ENCODE measurements around the gene SMIM7.

SMIM7 gene

DNA sequence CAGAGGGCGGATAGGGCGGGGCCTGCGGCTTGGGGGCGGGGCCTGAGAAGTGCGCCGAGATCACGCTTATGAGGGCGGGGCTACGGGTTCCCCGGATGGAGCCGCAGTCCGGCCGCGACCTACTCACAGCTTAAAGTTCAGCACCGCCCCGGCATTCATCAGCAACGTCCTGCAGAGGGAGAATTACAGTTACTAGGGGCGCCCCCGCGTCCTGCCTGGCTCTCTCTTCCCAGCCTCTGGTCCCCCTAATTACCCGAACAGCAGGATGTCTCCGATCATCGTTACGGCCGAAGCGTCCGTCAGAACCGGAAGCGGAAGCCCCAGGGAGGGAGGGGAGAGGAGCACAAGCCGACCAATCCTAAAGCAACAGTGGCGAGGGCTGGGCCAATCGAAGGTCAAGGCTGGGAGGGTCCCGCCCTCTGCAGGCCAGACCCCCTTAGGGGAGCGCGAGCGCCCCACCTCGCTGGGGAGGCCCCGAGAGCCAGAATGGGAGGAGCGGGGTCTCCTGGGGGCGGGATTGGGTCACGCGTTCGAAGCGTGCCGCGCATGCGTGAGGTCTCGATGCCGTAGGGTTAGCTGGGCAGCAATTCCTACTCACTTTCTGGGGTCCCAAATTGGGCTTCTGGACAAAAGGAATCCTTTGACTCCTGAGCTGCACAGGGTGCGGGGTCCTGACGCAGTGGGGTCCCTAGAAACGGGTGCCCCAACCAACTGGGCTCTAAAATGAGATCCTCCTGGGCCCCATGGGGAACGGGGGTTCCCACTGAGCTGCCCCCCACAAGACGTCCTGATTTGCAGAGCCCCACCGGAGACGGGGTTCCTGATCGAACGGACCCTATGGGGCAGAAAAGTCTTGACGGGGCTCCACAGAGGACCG is at the start of gene SMIM7:
Gene SMIM7 (minus strand): TSS at position 313 of the 877 bp plus-strand sequence. CDS start 34 bp downstream, at position 279.
- TF ChIP-seq, protein P1, sequence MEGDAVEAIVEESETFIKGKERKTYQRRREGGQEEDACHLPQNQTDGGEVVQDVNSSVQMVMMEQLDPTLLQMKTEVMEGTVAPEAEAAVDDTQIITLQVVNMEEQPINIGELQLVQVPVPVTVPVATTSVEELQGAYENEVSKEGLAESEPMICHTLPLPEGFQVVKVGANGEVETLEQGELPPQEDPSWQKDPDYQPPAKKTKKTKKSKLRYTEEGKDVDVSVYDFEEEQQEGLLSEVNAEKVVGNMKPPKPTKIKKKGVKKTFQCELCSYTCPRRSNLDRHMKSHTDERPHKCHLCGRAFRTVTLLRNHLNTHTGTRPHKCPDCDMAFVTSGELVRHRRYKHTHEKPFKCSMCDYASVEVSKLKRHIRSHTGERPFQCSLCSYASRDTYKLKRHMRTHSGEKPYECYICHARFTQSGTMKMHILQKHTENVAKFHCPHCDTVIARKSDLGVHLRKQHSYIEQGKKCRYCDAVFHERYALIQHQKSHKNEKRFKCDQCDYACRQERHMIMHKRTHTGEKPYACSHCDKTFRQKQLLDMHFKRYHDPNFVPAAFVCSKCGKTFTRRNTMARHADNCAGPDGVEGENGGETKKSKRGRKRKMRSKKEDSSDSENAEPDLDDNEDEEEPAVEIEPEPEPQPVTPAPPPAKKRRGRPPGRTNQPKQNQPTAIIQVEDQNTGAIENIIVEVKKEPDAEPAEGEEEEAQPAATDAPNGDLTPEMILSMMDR (IDR thresholded peaks at IDR 0.05; ENCODE audit: borderline replicate concordance, control extremely low read depth, extremely low read depth, insufficient read depth, missing control alignments) = no peak
- peak; percentile 99 for DNase-seq (ENCODE audit: low spot score)
- in situ Hi-C loops (cut with MboI; ENCODE audit: low sequenced_read_pairs, unreplicated experiment) = no loop called here

DNA sequence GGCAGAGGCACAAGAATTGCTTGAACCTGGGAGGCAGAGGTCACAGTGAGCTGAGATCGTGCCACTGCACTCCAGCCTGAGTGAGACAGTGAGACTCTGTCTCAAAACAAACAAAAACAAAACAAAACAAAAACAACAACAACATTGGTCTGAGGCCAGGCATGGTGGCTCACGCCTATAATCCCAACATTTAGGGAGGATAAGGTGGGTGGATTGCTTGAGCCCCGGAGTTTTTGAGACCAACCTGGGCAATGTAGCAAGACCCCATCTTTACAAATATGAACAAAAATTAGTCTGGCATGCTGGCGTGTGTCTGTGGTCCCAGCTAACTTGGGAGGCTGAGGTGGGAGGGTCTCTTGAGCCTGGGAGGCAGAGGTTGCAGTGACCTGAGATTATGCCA is 43.7 kb upstream of the SMIM7 start:
- TF ChIP-seq, protein P1 (IDR thresholded peaks at IDR 0.05; ENCODE audit: borderline replicate concordance, control extremely low read depth, extremely low read depth, insufficient read depth, missing control alignments) = no peak
- in situ Hi-C loops (cut with MboI; ENCODE audit: low sequenced_read_pairs, unreplicated experiment) = no loop called here
- DNase-seq (ENCODE audit: low spot score) = no peak

DNA sequence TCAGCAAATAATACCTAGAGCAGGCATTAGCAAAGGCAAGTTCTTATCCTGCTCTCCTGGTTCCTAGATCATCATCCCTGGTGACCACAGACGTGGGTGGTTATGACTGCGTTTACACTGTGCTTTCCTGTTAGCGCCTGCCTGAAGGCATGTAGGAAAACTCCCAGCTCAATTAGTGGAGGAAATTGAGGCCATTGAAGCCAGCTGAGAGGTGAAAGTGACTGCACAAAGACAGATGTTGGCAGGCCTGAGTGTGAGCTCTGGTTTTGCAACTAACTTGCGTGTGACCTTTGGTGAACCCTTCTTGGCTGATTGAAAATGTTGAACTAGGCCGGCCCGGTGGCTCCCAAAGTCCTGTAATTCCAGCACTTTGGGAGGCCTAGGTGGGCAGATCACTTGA is 42.2 kb upstream of the SMIM7 start:
- no peak for DNase-seq (ENCODE audit: low spot score)
- in situ Hi-C loops (cut with MboI; ENCODE audit: low sequenced_read_pairs, unreplicated experiment) = no loop called here

DNA sequence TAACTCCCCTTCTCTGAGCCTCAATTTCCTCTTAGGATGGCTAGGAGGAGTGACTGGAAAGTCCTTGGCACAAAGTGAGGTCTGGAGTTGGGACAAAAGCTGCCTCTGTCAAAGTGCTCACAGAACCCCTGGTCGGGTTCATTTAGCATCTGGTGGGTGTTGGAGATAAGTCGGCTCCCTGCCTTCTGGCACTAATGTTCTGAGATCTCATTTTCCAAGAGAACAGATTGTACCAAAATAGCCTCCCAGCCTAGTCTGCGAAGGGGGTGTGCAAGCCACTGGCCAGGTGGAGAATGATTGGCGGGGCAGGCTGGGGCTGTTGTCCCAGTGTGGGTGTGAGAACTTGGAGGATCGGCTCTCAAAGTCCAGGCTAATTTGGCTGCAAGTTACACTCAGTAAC is 39.0 kb upstream of the SMIM7 start:
- TF ChIP-seq, protein P1 (IDR thresholded peaks at IDR 0.05; ENCODE audit: borderline replicate concordance, control extremely low read depth, extremely low read depth, insufficient read depth, missing control alignments) = no peak
- no peak for DNase-seq (ENCODE audit: low spot score)
- in situ Hi-C loops (cut with MboI; ENCODE audit: low sequenced_read_pairs, unreplicated experiment) = no loop called here

More for the DNA sequence above, 42.2 kb upstream of the SMIM7 start:
- TF ChIP-seq, protein P1 (IDR thresholded peaks at IDR 0.05; ENCODE audit: borderline replicate concordance, control extremely low read depth, extremely low read depth, insufficient read depth, missing control alignments) = no peak

DNA sequence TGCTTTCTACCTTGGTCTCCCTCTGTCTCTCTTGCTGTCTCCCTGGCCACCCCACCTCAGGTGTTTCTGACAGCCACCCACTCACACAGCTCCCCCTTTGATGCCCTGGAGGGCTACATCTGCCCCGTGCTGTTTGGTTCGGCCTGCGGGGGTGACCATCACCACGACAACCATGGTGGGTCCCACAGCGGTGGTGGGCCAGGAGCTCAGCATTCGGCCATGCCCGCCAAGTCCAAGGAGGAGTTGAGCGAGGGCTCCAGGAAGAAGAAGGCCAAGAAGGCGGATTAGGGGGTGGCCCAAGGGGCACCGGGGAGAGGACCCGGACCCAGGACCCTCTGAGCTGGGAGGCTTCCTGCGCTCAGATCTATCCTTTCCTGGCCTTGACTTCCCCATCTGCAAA is 28.1 kb upstream of the SMIM7 start:
- in situ Hi-C loops (cut with MboI; ENCODE audit: low sequenced_read_pairs, unreplicated experiment) = no loop called here
- DNase-seq (ENCODE audit: low spot score) = no peak
- TF ChIP-seq, protein P1 (IDR thresholded peaks at IDR 0.05; ENCODE audit: borderline replicate concordance, control extremely low read depth, extremely low read depth, insufficient read depth, missing control alignments) = no peak

DNA sequence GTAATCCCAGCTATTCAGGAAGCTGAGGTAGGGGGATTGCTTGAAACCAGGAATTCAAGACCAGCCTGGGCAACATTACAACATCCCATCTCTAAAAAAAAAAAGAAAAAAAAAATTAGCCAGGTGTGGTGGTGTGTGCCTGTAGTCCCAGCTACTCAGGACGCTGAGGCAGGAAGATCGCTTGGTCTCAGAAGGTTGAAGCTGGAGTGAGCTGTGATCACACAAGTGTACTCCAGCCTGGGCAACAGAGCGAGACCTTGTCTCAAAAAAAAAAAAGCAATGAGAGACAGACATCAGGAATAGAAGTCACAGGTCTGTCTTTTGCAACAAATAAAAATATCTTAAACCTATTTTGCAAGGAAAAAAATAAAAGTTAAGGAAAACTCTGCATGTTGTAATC is 24.3 kb upstream of the SMIM7 start:
- TF ChIP-seq, protein P1 (IDR thresholded peaks at IDR 0.05; ENCODE audit: borderline replicate concordance, control extremely low read depth, extremely low read depth, insufficient read depth, missing control alignments) = no peak
- DNase-seq (ENCODE audit: low spot score) = no peak

More for the DNA sequence above, 24.3 kb upstream of the SMIM7 start:
- in situ Hi-C loops (cut with MboI; ENCODE audit: low sequenced_read_pairs, unreplicated experiment) = no loop called here

Measured in GM13976 (cell line).